Head of caudate nucleus (tissue), 42 donors: ENCODE data around the gene RNF10.
A peak's percentile ranks its signal among the peaks of the same experiment; 100 is the strongest.
"Not testable (repeated sequence)": the region's sequence is repeated elsewhere in the genome, so short reads cannot be mapped to it uniquely, and the experiment has no call there.

Experiments used
- DNase-seq, 42 donors: peaks; one replicate each; pipeline versions ENCODE4 v3.0.0 to v3.0.0-alpha.2; 2020 to 2021; ENCODE audit warnings: mixed read lengths in 7 of 42
- intact Hi-C: fragments of 100-400 bp; cut with DNase I; formaldehyde crosslinking; loops from one replicate; pipeline ENCODE4 v1.15.0; 2022

The RNF10 gene

DNA sequence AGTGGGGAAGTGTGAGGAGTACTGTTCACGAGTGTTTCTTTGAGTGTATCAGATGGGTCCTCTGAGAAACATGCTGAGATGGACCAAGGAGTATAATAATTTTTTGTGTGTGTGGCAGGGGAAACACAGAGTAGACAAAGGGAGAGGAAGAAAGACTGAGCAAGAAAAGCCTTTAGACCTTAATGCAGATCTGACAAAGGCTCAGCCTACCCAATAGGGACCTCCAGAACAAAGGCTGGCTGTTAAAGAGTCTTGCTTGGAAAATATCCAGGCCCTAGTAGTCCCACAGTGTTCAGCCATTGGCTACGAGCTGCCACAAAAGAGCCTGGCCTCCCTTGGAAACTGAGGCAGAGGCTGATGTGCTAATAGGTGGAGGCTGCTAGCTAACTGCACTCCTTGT, 18.7 kb upstream of the RNF10 start:
- DNase-seq, result peak in 15 of 42 donors; percentile 15 to 70 (median 35)
- intact Hi-C loops, result no loop called here

GRCh38 chr12:120519324-120519723, 14.8 kb upstream of the RNF10 start:
- intact Hi-C loops, DNase-seq: not testable (repeated sequence)

- DNase-seq, result no peak
- intact Hi-C loops, result no loop called here
Observed at GRCh38 chr12:120522568-120522967, 11.6 kb upstream of the RNF10 start.

DNA sequence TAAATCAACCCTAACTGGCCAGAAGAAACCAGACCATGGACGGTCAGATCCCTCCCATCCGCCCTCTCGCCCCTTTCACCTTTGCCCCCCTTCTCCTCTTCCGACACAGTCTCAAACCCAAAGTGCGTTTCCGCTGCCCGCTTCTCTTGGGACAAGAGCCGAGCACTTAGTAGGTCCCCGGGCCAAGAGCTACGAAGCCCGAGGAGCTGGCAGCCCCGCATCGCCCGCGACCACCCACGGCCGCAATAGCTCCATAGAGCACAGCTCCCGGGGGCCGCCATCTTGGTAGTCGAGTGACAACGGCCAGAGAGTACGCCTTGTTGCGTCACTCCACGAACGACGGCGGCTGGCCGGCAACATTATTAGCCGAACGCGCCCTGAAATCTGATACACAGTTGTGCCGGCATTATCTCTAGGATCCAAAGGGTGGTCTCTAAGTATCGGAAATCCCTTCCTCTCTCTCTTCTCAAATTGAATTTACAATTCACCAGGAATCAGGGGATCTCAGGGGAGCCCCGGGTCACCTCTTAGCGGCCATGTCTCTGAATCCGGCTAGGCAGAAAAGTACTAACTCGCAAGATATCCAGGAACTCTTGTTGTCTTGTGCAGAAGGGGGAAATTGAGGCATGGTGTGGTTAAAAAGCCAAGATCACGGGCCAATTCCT, 5.2 kb upstream of the RNF10 start, which contains the start of gene COQ5:
TSS of gene COQ5 (minus strand) at position 298 of the 665 bp plus-strand sequence. CDS start at position 281, 17 bp downstream.
- peak; percentile 91 to 98 (median 95) for DNase-seq
- intact Hi-C loops, result loop anchor here (5.0 kb wide), 1 partner anchor 62 kb away; the partner anchor contains the start of gene SRSF9

DNA sequence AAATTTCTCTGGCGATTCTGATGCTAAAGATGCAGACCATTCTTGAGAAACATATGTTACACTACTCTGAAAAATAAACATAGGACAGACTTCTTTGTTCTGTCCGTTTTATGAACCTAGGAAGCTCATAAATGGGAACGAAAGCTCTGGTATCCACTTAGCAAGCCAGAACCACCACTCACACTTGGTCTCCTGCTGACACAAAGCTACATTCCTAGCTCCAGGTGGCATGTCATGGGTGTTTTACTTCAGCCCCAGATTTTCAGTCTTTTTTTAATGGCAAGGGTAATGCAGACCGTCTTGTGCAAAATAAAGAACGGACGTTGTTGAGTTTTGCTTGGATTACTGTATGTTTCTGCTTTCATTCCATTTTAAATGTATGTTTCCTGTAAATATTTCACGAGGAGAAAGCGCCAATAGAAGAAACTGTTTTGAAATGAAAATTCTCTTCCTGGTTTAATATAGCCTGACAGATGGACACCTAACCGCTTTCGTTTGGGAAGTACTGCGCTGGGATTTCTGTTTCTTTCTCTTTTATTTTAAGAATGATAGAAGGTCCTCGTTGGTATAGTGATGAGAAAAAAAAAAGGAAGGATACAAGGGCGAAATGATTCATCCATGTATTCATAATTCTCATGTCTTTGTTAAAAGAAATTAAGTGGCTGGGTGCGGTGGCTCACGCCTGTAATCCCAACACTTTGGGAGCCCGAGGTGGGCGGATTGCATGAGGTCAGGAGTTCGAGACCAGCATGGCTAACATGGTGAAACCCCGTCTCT, 4.3 kb upstream of the RNF10 start:
- intact Hi-C loops, result loop anchor here (5.0 kb wide), 1 partner anchor 63 kb away; the partner anchor contains the start of gene SRSF9
- peak in 3 of 42 donors; percentile 15 to 38 (median 18) for DNase-seq

DNA sequence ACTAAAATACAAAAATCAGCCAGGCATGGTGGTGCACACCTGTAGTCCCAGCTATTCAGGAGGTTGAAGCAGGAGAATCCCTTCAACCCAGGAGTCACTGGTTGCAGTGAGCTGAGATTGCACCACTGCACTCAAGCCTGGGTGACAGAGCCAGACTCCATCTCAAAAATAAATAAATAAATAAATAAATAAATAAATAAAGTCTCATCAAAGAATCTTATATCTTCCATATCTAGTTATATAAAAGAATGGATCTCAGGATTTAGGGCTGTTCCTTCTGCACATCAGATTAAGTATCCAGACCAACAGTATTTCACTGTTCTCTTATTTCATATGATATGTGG, 3.8 kb upstream of the RNF10 start:
- DNase-seq, intact Hi-C loops: not testable (repeated sequence)

GRCh38 chr12:120532701-120533238, 1.4 kb upstream of the RNF10 start:
- intact Hi-C loops, result no loop called here
- DNase-seq, result no peak

GRCh38 chr12:120534703-120535655, 823 bp downstream of the RNF10 start:
- DNase-seq, result peak in 23 of 42 donors; percentile 11 to 54 (median 25)
- intact Hi-C loops, result no loop called here

- intact Hi-C loops, result no loop called here
- no peak for DNase-seq
Observed at GRCh38 chr12:120536064-120536791, 2.1 kb downstream of the RNF10 start.

DNA sequence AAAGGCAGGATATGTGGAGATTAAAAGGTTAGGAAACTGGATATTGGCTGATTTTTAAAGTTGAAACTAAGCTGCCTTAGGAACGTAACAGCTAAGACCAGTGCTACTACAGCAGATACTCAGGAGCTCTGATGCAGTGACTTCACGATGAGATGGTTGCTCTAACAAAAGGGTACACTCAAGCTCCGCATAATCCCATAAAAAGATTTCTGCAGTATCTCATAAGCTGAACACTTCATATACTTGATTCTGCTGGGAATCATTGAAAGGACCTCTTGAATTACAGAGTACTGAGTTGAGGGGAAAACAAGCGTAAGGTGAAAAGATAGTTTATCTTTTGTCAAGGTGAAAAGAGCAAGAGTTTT, 3.7 kb downstream of the RNF10 start:
- DNase-seq, result no peak
- intact Hi-C loops, result no loop called here

GRCh38 chr12:120538281-120539156, 4.4 kb downstream of the RNF10 start:
- intact Hi-C loops, result no loop called here
- DNase-seq, result peak in 7 of 42 donors; percentile 16 to 47 (median 41)

- no peak for DNase-seq
- intact Hi-C loops, result no loop called here
Observed at GRCh38 chr12:120539303-120539702, 5.1 kb downstream of the RNF10 start.

DNA sequence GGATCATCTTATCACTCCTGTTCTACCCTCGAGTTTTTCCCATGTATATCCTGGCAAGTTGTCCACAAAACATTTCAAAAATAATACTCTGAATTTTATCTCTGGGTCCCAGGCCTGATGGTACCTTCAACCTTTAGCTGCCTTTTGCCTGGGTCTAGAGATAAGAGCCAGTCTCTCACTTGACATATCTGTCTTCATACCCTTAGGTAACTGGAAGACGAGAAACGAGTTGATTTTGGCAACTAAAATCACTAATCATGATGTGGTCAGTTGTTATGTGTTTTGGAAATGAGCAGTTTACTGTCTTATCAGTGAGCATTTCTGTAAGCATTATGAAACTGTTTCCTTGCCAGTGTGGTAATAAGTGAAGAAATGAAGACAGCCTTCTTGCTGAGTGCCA, 6.3 kb downstream of the RNF10 start:
- DNase-seq, result no peak
- intact Hi-C loops, result no loop called here

- intact Hi-C loops, result no loop called here
- DNase-seq, result no peak
Observed at GRCh38 chr12:120542166-120542565, 8.0 kb downstream of the RNF10 start.

DNA sequence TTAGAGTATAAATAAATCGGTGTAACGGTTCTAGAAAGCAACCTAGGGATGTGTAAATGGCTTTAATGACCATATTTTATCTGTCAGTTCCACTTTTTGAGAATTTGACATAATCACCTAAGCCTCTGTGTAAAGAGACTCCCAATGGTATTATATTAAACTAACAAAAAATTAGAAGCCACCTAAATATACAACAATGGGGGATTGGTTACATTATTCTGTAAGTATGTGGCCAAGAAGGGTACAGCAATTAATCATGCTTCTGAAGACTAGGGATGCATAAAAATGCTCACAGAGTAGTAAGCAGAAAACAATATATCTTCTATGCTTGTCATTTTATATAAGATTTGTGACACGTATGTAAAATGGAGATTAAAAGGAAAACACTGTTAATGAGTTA, 10.5 kb downstream of the RNF10 start:
- intact Hi-C loops, result no loop called here
- DNase-seq, result no peak

GRCh38 chr12:120546050-120546386, 11.9 kb downstream of the RNF10 start:
- DNase-seq, result no peak
- intact Hi-C loops, result no loop called here

- intact Hi-C loops, result no loop called here
- DNase-seq, result peak in 1 of 42 donors; percentile 8
Observed at GRCh38 chr12:120554678-120555077, 20.5 kb downstream of the RNF10 start.

DNA sequence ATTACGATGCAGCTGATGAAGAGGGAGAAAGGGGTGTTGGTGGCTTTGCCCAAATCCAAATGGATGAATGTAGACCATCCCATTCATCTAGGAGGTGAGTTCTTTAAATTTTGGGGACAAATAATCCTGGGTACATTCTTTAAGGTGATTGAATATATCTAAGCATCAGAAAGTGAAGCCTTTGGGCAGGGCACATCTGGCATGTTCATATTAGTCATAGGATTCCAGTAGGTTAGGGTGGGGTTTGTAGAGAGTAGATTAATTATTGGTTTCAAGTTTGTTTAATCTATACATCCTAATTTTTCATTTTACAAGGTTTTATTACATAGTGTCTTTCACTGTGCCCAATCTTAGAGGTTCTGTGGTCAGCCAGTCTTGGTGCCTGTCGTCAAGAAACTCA, 23.4 kb downstream of the RNF10 start:
- intact Hi-C loops, result no loop called here
- no peak for DNase-seq
